Cardiac muscle cell (in vitro differentiated cells and primary cell): ENCODE results near the gene ZNF598. TPM values are rescaled to one million over a fixed set of nuclear protein-coding genes. Genes with fewer than 3 reads are reported as not detected.
A peak's percentile ranks its signal among the peaks of the same experiment; 100 is the strongest.

Experiments used
- DNase-seq, 2 donors: peaks; one replicate each; pipeline versions ENCODE4 v3.0.0 to v3.0.0-alpha.2; 2010 to 2017; ENCODE audit warnings: low read depth in 1 of 2, low spot score in 1 of 2
- H3K27ac ChIP-seq: fragments of 200-600 bp; sonication (generic); 2 replicates; pipeline ENCODE4 v1.5.1; 2016
- H3K27me3 ChIP-seq: fragments of 200-600 bp; sonication (generic); 2 replicates; pipeline ENCODE4 v1.6.0; 2016; ENCODE audit warnings: control low read depth
- H3K36me3 ChIP-seq: fragments of 200-600 bp; sonication (generic); 2 replicates; pipeline ENCODE4 v1.5.1; 2016; ENCODE audit warnings: control low read depth
- H3K4me1 ChIP-seq: fragments of 200-600 bp; sonication (generic); 2 replicates; pipeline ENCODE4 v1.8.1; 2017; ENCODE audit warnings: low read depth, mild to moderate bottlenecking, mixed run types
- H3K4me3 ChIP-seq: fragments of 200-600 bp; sonication (generic); 2 replicates; pipeline ENCODE4 v1.5.1; 2016; ENCODE audit warnings: mild to moderate bottlenecking
- H3K9me3 ChIP-seq: fragments of 200-600 bp; sonication (generic); 2 replicates; pipeline ENCODE4 v1.5.1; 2017; ENCODE audit warnings: low read depth, mild to moderate bottlenecking, control low read depth
- polyA plus RNA-seq: library from polyadenylated mRNA; unstranded; fragments of >200 nt; fragmentation: Nextera tagmentation; extraction: Ambion mirVana; gene quantifications from 2 replicates; pipeline ENCODE4 v1.2.1, GENCODE V29; 2016
- total RNA-seq: library from RNA; depleted of rRNA; stranded (reverse); fragments of >200 nt; gene quantifications from 2 replicates; pipeline ENCODE4 v1.2.3, GENCODE V29; 2016
- TF ChIP-seq, protein P1 (sequence below): IDR thresholded peaks from 2 replicates; pipeline ENCODE4 v1.5.1; 2012; ENCODE audit warnings: low read depth, mild to moderate bottlenecking, low read length

ZNF598 gene
- total and polyA plus RNA-seq, 2 experiments from 2014 or later, result 28.8 to 50.4 TPM

DNA sequence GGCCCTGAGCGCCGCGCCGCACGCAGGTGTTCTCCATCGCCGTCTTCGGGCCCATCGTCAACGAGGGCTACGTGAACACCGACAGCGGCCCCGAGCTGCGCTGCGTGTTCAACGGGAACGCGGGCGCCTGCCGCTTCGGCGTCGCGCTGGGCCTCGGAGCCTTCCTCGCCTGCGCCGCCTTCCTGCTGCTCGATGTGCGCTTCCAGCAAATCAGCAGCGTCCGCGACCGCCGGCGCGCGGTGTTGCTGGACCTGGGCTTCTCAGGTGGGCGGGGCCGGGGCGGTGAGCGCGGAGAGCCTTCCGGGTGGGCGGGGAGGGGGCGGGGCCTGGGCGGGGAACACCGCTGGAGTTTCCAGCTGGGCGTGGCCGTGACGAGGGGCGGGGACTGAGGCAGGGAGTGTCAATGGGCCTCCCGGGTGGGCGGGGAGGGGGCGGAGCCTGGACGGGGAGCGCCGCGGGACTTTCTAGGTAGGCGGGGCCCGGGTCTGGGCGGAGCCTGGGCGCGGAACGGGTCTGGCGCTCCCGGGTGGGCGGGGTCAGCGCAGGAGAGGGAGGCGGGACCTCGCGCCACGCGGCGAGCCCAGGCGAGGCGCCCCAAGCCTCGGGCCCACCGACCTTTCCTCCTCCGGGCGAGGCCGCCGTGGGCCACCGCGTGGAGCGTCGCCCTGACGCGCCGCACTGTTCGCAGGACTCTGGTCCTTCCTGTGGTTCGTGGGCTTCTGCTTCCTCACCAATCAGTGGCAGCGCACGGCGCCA lies 17.5 kb downstream of the ZNF598 start:
- Histone ChIP-seq H3K9me3 (no peaks in the 10 kb centered on the region), H3K27me3 (peaks cover 26% of the 10 kb centered on the region), H3K36me3 (no peaks in the 10 kb centered on the region), H3K4me1 (no peaks in the 10 kb centered on the region), H3K4me3 (peak overlapping the region; percentile 1), H3K27ac (no peak overlapping the region)
- TF ChIP-seq, protein P1, sequence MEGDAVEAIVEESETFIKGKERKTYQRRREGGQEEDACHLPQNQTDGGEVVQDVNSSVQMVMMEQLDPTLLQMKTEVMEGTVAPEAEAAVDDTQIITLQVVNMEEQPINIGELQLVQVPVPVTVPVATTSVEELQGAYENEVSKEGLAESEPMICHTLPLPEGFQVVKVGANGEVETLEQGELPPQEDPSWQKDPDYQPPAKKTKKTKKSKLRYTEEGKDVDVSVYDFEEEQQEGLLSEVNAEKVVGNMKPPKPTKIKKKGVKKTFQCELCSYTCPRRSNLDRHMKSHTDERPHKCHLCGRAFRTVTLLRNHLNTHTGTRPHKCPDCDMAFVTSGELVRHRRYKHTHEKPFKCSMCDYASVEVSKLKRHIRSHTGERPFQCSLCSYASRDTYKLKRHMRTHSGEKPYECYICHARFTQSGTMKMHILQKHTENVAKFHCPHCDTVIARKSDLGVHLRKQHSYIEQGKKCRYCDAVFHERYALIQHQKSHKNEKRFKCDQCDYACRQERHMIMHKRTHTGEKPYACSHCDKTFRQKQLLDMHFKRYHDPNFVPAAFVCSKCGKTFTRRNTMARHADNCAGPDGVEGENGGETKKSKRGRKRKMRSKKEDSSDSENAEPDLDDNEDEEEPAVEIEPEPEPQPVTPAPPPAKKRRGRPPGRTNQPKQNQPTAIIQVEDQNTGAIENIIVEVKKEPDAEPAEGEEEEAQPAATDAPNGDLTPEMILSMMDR, result no peak
- peak; percentile 93 to 95 for DNase-seq

- H3K27ac ChIP-seq, result no peak overlapping the region
- no peaks in the 10 kb centered on the region for H3K36me3 ChIP-seq
- no peaks in the 10 kb centered on the region for H3K4me1 ChIP-seq
- H3K27me3 ChIP-seq, result peaks cover 26% of the 10 kb centered on the region
- DNase-seq, result no peak
- TF ChIP-seq, protein P1, result no peak
- H3K9me3 ChIP-seq, result no peaks in the 10 kb centered on the region
- H3K4me3 ChIP-seq, result peak overlapping the region; percentile 1
Observed at GRCh38 chr16:1991588-1991947, 18.1 kb downstream of the ZNF598 start.

GRCh38 chr16:1991135-1991551 lies 18.5 kb downstream of the ZNF598 start:
- TF ChIP-seq, protein P1, result no peak
- Histone ChIP-seq H3K9me3 (no peaks in the 10 kb centered on the region), H3K4me1 (no peaks in the 10 kb centered on the region), H3K27me3 (peaks cover 26% of the 10 kb centered on the region), H3K36me3 (no peaks in the 10 kb centered on the region), H3K27ac (no peak overlapping the region), H3K4me3 (peak overlapping the region; percentile 36)
- no peak for DNase-seq

DNA sequence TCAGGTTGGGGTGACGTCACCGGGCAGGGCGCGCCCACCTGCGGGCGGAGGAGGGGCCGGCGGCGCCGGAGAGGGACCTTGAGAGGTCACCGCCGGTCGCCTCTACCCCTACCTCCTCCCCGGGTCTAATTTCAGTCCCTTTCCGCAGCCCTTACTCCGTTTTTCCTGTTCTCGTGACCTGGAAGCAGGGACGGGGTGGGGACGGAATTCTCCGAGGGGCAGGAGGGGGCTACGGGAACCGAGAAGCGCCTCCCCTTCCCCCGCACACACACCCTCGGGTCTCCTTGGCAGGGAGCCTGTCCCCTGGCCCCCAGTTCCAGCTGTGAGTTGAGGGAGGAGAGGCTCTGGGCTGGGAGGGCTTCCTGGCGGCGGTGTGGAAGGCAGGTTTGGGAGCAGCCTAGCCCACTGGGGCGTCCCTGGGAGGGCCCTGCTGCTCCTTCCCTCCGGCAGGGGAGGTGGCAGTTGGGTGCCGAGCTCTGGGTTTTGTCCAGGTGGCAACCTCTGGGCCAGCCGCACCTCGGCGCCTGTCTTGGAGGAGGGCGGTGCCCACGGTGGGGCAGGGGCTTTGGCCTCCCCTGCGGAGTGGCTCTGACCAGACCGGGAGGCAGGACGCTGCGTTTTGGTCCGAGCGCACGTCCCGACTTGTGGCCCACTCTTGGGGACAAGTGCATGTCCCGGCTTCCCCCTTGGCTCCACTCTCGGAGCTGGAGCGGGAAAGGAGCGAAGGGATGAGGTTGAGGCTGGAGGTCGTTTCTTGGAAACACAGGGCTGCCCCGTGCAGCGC lies 19.1 kb downstream of the ZNF598 start:
- DNase-seq, result peak in 1 of 2 donors; percentile 69
- H3K4me3 ChIP-seq, result peak overlapping the region; percentile 36
- TF ChIP-seq, protein P1, result no peak

GRCh38 chr16:1990101-1990350 lies 19.6 kb downstream of the ZNF598 start:
- Histone ChIP-seq H3K9me3 (no peaks in the 10 kb centered on the region), H3K27ac (no peak overlapping the region), H3K4me1 (peaks cover under 1% of the 10 kb centered on the region), H3K27me3 (peaks cover 26% of the 10 kb centered on the region), H3K36me3 (no peaks in the 10 kb centered on the region), H3K4me3 (peak overlapping the region; percentile 36)
- DNase-seq, result no peak
- TF ChIP-seq, protein P1, result no peak

More for the DNA sequence above, 19.1 kb downstream of the ZNF598 start:
- Histone ChIP-seq H3K9me3 (no peaks in the 10 kb centered on the region), H3K27me3 (peaks cover 26% of the 10 kb centered on the region), H3K4me1 (no peaks in the 10 kb centered on the region), H3K27ac (no peak overlapping the region), H3K36me3 (no peaks in the 10 kb centered on the region)
